Endodermal cell (in vitro differentiated cells): ENCODE measurements around the gene TP53I11. TPM values are rescaled to one million over a fixed set of nuclear protein-coding genes. Genes with fewer than 3 reads are reported as not detected.

ENCODE experiments used
- DNase-seq: peaks from one replicate; pipeline ENCODE4 v3.0.0-alpha.2; 2017
- H3K27ac ChIP-seq: 2 replicates; pipeline ENCODE4 v1.5.1; 2013; ENCODE audit warnings: mild to moderate bottlenecking, low read depth, low read length, moderate library complexity
- H3K27me3 ChIP-seq: 2 replicates; pipeline ENCODE4 v1.6.1; 2013; ENCODE audit warnings: mild to moderate bottlenecking, low read length, moderate library complexity; ENCODE audit not compliant: insufficient read depth, control insufficient read depth, poor library complexity, severe bottlenecking
- H3K36me3 ChIP-seq: 2 replicates; pipeline ENCODE4 v1.7.0; 2013; ENCODE audit warnings: mild to moderate bottlenecking, low read length, moderate library complexity; ENCODE audit not compliant: control insufficient read depth, insufficient read depth
- H3K4me1 ChIP-seq: one replicate; pipeline ENCODE4 v1.7.0; 2013; ENCODE audit warnings: low read length; ENCODE audit not compliant: control insufficient read depth, insufficient read depth
- H3K4me3 ChIP-seq: 2 replicates; pipeline ENCODE4 v1.5.1; 2013; ENCODE audit warnings: mild to moderate bottlenecking, low read length, moderate library complexity
- H3K9ac ChIP-seq: 2 replicates; pipeline ENCODE4 v1.6.1; 2013; ENCODE audit warnings: mild to moderate bottlenecking, low read length, moderate library complexity; ENCODE audit not compliant: poor library complexity, severe bottlenecking; ENCODE audit errors: extremely low read depth
- H3K9me3 ChIP-seq: 2 replicates; pipeline ENCODE4 v1.6.1; 2013; ENCODE audit warnings: mild to moderate bottlenecking, low read length, moderate library complexity; ENCODE audit not compliant: control insufficient read depth
- H3K27ac Mint-ChIP-seq: 2 replicates; pipeline ENCODE4 v1.8.0; 2020; ENCODE audit warnings: mixed read lengths
- H3K27me3 Mint-ChIP-seq: 2 replicates; pipeline ENCODE4 v1.8.0; 2021; ENCODE audit warnings: mild to moderate bottlenecking, mixed read lengths; ENCODE audit not compliant: insufficient read depth
- H3K36me3 Mint-ChIP-seq: 2 replicates; pipeline ENCODE4 v1.8.0; 2020; ENCODE audit warnings: low read depth, mixed read lengths
- H3K4me1 Mint-ChIP-seq: 2 replicates; pipeline ENCODE4 v1.8.0; 2020; ENCODE audit warnings: mixed read lengths
- H3K4me3 Mint-ChIP-seq: 2 replicates; pipeline ENCODE4 v1.8.0; 2020; ENCODE audit warnings: mild to moderate bottlenecking, moderate library complexity, mixed read lengths
- H3K9me3 Mint-ChIP-seq: 2 replicates; pipeline ENCODE4 v1.8.0; 2020; ENCODE audit warnings: mild to moderate bottlenecking, mixed read lengths
- WGBS, 2 experiments: methylation state at CpG; one replicate each; pipeline versions ENCODE4 v1.1.5 to v1.1.7; 2013; ENCODE audit warnings: missing lambda C conversion rate in 2 of 2, mixed read lengths in 1 of 2; ENCODE audit not compliant: insufficient coverage in 1 of 2, insufficient read length in 1 of 2; 5-methylcytosine and 5-hydroxymethylcytosine counted together
- total RNA-seq, 2 donors: library from RNA; stranded (reverse); fragmentation: NEBNext Ultra II Directional in 1 of 2; extraction: Animal tissue kit (Norgen Biotek cat#: 25700) in 1 of 2; gene quantifications; 2 replicates in 1 of 2; 3 replicates in 1 of 2; pipeline ENCODE4 v1.2.1, GENCODE V29; 2021
- TF ChIP-seq, protein P1 (sequence below): fragments of 200-600 bp; sonication (generic); conservative IDR thresholded peaks from 2 replicates; pipeline ENCODE4 v1.5.0; 2021; ENCODE audit warnings: antibody characterized with exemption, mild to moderate bottlenecking

The TP53I11 gene
- total RNA-seq, 2 donors from 2014 or later, result 136 to 203 TPM

DNA sequence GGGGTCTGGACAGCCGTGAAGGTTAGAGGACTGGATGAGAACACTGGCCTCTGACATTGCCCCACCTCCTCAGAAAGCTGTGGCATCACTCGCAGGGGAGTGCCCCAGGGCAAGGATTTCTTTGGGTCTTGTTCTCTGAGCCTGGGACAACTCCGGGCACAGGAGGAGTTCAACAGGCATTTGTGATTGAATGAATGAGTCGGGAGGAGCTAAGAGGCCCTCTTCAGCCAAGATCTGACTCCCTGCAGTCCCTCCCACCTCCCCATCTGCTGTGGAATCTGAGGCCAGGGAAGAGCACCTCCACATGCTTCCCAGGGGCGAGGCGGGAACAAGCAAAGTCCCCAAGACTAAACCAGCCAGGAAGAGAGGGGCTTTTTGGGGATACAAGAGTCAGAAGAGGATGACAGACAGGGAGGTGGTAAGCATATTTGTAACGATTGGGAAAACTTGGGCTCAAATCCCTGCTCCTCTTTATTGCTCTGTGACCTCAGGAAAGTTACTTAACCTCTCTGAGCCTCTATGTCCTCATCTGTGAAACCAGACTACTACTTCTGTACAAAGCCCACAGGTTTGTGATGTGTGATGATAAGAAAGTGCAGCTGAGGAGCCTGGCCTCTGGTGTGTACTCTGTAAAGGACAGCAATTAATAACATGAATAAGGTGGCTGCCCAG, 6.4 kb downstream of the TP53I11 start:
- Histone ChIP-seq H3K4me1 (peaks cover 9% of the 10 kb centered on the region), H3K9me3 (no peaks in the 10 kb centered on the region), H3K4me3 (no peak overlapping the region), H3K27ac (no peak overlapping the region), H3K36me3 (peaks cover 65% of the 10 kb centered on the region), H3K27me3 (no peaks in the 10 kb centered on the region), H3K9ac (no peak overlapping the region)
- TF ChIP-seq, protein P1, sequence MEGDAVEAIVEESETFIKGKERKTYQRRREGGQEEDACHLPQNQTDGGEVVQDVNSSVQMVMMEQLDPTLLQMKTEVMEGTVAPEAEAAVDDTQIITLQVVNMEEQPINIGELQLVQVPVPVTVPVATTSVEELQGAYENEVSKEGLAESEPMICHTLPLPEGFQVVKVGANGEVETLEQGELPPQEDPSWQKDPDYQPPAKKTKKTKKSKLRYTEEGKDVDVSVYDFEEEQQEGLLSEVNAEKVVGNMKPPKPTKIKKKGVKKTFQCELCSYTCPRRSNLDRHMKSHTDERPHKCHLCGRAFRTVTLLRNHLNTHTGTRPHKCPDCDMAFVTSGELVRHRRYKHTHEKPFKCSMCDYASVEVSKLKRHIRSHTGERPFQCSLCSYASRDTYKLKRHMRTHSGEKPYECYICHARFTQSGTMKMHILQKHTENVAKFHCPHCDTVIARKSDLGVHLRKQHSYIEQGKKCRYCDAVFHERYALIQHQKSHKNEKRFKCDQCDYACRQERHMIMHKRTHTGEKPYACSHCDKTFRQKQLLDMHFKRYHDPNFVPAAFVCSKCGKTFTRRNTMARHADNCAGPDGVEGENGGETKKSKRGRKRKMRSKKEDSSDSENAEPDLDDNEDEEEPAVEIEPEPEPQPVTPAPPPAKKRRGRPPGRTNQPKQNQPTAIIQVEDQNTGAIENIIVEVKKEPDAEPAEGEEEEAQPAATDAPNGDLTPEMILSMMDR, result no peak
- Mint-ChIP-seq H3K27me3 (no peaks in the 10 kb centered on the region), H3K9me3 (no peaks in the 10 kb centered on the region), H3K36me3 (peaks cover 47% of the 10 kb centered on the region), H3K27ac (peak overlapping the region; percentile 46), H3K4me3 (no peak overlapping the region), H3K4me1 (peaks cover 27% of the 10 kb centered on the region)
- 67 to 71% methylated on average over 3 to 7 of the region's 7 CpGs for WGBS, 2 experiments
- no peak for DNase-seq

GRCh38 chr11:44943696-44944095, 7.0 kb downstream of the TP53I11 start:
- no peaks in the 10 kb centered on the region for H3K27me3 Mint-ChIP-seq
- H3K4me3 ChIP-seq, result no peak overlapping the region
- H3K27me3 ChIP-seq, result no peaks in the 10 kb centered on the region
- peaks cover 9% of the 10 kb centered on the region for H3K4me1 ChIP-seq
- peak overlapping the region; percentile 44 for H3K27ac Mint-ChIP-seq
- peak; percentile 72 for DNase-seq
- no peak overlapping the region for H3K27ac ChIP-seq
- TF ChIP-seq, protein P1, result no peak
- no peak overlapping the region for H3K9ac ChIP-seq
- WGBS, 2 experiments, result 50 to 68% methylated on average over 3 to 7 of the region's 7 CpGs
- no peaks in the 10 kb centered on the region for H3K9me3 ChIP-seq
- H3K36me3 ChIP-seq, result peaks cover 66% of the 10 kb centered on the region
- no peak overlapping the region for H3K4me3 Mint-ChIP-seq
- H3K4me1 Mint-ChIP-seq, result peaks cover 27% of the 10 kb centered on the region
- H3K36me3 Mint-ChIP-seq, result peaks cover 47% of the 10 kb centered on the region
- H3K9me3 Mint-ChIP-seq, result no peaks in the 10 kb centered on the region

- Mint-ChIP-seq H3K4me1 (peaks cover 27% of the 10 kb centered on the region), H3K36me3 (peaks cover 47% of the 10 kb centered on the region), H3K27ac (peak overlapping the region; percentile 44), H3K4me3 (no peak overlapping the region), H3K27me3 (no peaks in the 10 kb centered on the region), H3K9me3 (no peaks in the 10 kb centered on the region)
- WGBS, 2 experiments, result 85 to 96% methylated on average over 4 to 7 of the region's 7 CpGs
- Histone ChIP-seq H3K27me3 (no peaks in the 10 kb centered on the region), H3K9ac (no peak overlapping the region), H3K27ac (no peak overlapping the region), H3K4me1 (peaks cover 9% of the 10 kb centered on the region), H3K36me3 (peaks cover 62% of the 10 kb centered on the region), H3K4me3 (no peak overlapping the region), H3K9me3 (no peaks in the 10 kb centered on the region)
- TF ChIP-seq, protein P1, result no peak
- DNase-seq, result no peak
Observed at GRCh38 chr11:44943118-44943517, 7.6 kb downstream of the TP53I11 start.
